Endodermal cell (in vitro differentiated cells): Measurements from ENCODE around the gene ABCC12. TPM values are rescaled to one million over a fixed set of nuclear protein-coding genes. Genes with fewer than 3 reads are reported as not detected.

Experiments
- DNase-seq: peaks from one replicate; pipeline ENCODE4 v3.0.0-alpha.2; 2017
- H3K27ac ChIP-seq: 2 replicates; pipeline ENCODE4 v1.5.1; 2013; ENCODE audit warnings: mild to moderate bottlenecking, low read depth, low read length, moderate library complexity
- H3K27me3 ChIP-seq: 2 replicates; pipeline ENCODE4 v1.6.1; 2013; ENCODE audit warnings: mild to moderate bottlenecking, low read length, moderate library complexity; ENCODE audit not compliant: insufficient read depth, control insufficient read depth, poor library complexity, severe bottlenecking
- H3K36me3 ChIP-seq: 2 replicates; pipeline ENCODE4 v1.7.0; 2013; ENCODE audit warnings: mild to moderate bottlenecking, low read length, moderate library complexity; ENCODE audit not compliant: control insufficient read depth, insufficient read depth
- H3K4me1 ChIP-seq: one replicate; pipeline ENCODE4 v1.7.0; 2013; ENCODE audit warnings: low read length; ENCODE audit not compliant: control insufficient read depth, insufficient read depth
- H3K4me3 ChIP-seq: 2 replicates; pipeline ENCODE4 v1.5.1; 2013; ENCODE audit warnings: mild to moderate bottlenecking, low read length, moderate library complexity
- H3K9ac ChIP-seq: 2 replicates; pipeline ENCODE4 v1.6.1; 2013; ENCODE audit warnings: mild to moderate bottlenecking, low read length, moderate library complexity; ENCODE audit not compliant: poor library complexity, severe bottlenecking; ENCODE audit errors: extremely low read depth
- H3K9me3 ChIP-seq: 2 replicates; pipeline ENCODE4 v1.6.1; 2013; ENCODE audit warnings: mild to moderate bottlenecking, low read length, moderate library complexity; ENCODE audit not compliant: control insufficient read depth
- H3K27ac Mint-ChIP-seq: 2 replicates; pipeline ENCODE4 v1.8.0; 2020; ENCODE audit warnings: mixed read lengths
- H3K27me3 Mint-ChIP-seq: 2 replicates; pipeline ENCODE4 v1.8.0; 2021; ENCODE audit warnings: mild to moderate bottlenecking, mixed read lengths; ENCODE audit not compliant: insufficient read depth
- H3K36me3 Mint-ChIP-seq: 2 replicates; pipeline ENCODE4 v1.8.0; 2020; ENCODE audit warnings: low read depth, mixed read lengths
- H3K4me1 Mint-ChIP-seq: 2 replicates; pipeline ENCODE4 v1.8.0; 2020; ENCODE audit warnings: mixed read lengths
- H3K4me3 Mint-ChIP-seq: 2 replicates; pipeline ENCODE4 v1.8.0; 2020; ENCODE audit warnings: mild to moderate bottlenecking, moderate library complexity, mixed read lengths
- H3K9me3 Mint-ChIP-seq: 2 replicates; pipeline ENCODE4 v1.8.0; 2020; ENCODE audit warnings: mild to moderate bottlenecking, mixed read lengths
- CTCF ChIP-seq: fragments of 200-600 bp; sonication (generic); conservative IDR thresholded peaks from 2 replicates; pipeline ENCODE4 v1.5.0; 2021; ENCODE audit warnings: antibody characterized with exemption, mild to moderate bottlenecking
- WGBS, 2 experiments: methylation state at CpG; one replicate each; pipeline versions ENCODE4 v1.1.5 to v1.1.7; 2013; ENCODE audit warnings: missing lambda C conversion rate in 2 of 2, mixed read lengths in 1 of 2; ENCODE audit not compliant: insufficient coverage in 1 of 2, insufficient read length in 1 of 2; 5-methylcytosine and 5-hydroxymethylcytosine counted together
- total RNA-seq, 2 donors: library from RNA; stranded (reverse); fragmentation: NEBNext Ultra II Directional in 1 of 2; extraction: Animal tissue kit (Norgen Biotek cat#: 25700) in 1 of 2; gene quantifications; 2 replicates in 1 of 2; 3 replicates in 1 of 2; pipeline ENCODE4 v1.2.1, GENCODE V29; 2021

The ABCC12 gene
- total RNA-seq, 2 donors from 2014 or later, result 0.35 to 1.2 TPM

DNA sequence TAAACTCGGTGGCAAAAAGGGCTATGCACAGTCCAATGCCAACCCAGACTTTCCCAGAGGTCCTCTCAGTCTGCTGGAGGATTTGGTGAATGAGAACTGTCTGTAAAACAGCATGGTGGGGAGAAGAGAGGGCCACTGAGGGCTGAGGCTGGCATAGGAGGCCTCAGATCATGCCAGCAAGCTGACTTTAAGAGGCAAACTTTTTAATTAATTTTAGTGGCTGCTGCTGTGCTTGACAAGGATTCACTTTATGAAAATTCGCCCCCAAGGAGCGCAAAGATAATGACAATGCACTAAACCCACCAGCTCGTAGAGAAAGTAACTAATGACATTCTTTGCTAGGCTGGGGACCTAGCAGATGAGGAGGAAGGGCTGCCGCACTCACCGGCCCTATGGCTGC, 15.0 kb downstream of the ABCC12 start:
- H3K4me3 Mint-ChIP-seq, result no peak overlapping the region

GRCh38 chr16:48139517-48139916, 16.3 kb downstream of the ABCC12 start:
- no peaks in the 10 kb centered on the region for H3K9me3 ChIP-seq
- no peaks in the 10 kb centered on the region for H3K9me3 Mint-ChIP-seq
- no peak for DNase-seq
- no peaks in the 10 kb centered on the region for H3K4me1 ChIP-seq
- no peaks in the 10 kb centered on the region for H3K27me3 ChIP-seq
- peaks cover 14% of the 10 kb centered on the region for H3K4me1 Mint-ChIP-seq
- no peaks in the 10 kb centered on the region for H3K27me3 Mint-ChIP-seq
- no peaks in the 10 kb centered on the region for H3K36me3 ChIP-seq
- no peaks in the 10 kb centered on the region for H3K36me3 Mint-ChIP-seq
- H3K27ac Mint-ChIP-seq, result no peak overlapping the region
- TF ChIP-seq CTCF, result no peak
- 86 to 100% methylated on average over 2 to 3 of the region's 3 CpGs for WGBS, 2 experiments
- H3K9ac ChIP-seq, result no peak overlapping the region
- no peak overlapping the region for H3K4me3 ChIP-seq
- no peak overlapping the region for H3K4me3 Mint-ChIP-seq
- H3K27ac ChIP-seq, result no peak overlapping the region

More for the DNA sequence above, 15.0 kb downstream of the ABCC12 start:
- no peaks in the 10 kb centered on the region for H3K9me3 Mint-ChIP-seq
- peaks cover 14% of the 10 kb centered on the region for H3K4me1 Mint-ChIP-seq
- WGBS, 2 experiments, result 90 to 97% methylated on average over 6 of the region's 6 CpGs
- H3K27me3 Mint-ChIP-seq, result no peaks in the 10 kb centered on the region
- H3K27ac Mint-ChIP-seq, result no peak overlapping the region
- no peaks in the 10 kb centered on the region for H3K36me3 Mint-ChIP-seq
- no peaks in the 10 kb centered on the region for H3K36me3 ChIP-seq
- H3K4me3 ChIP-seq, result no peak overlapping the region
- no peaks in the 10 kb centered on the region for H3K9me3 ChIP-seq
- no peaks in the 10 kb centered on the region for H3K27me3 ChIP-seq
- no peak for DNase-seq
- no peak overlapping the region for H3K27ac ChIP-seq
- TF ChIP-seq CTCF, result no peak
- H3K9ac ChIP-seq, result no peak overlapping the region
- no peaks in the 10 kb centered on the region for H3K4me1 ChIP-seq

- Mint-ChIP-seq H3K4me1 (peaks cover 20% of the 10 kb centered on the region), H3K9me3 (no peaks in the 10 kb centered on the region), H3K36me3 (no peaks in the 10 kb centered on the region), H3K27ac (no peak overlapping the region), H3K27me3 (no peaks in the 10 kb centered on the region), H3K4me3 (no peak overlapping the region)
- DNase-seq, result no peak
- H3K36me3 ChIP-seq, result no peaks in the 10 kb centered on the region
- 83 to 98% methylated on average over 1 to 2 of the region's 2 CpGs for WGBS, 2 experiments
- H3K9me3 ChIP-seq, result no peaks in the 10 kb centered on the region
- TF ChIP-seq CTCF, result no peak
- no peak overlapping the region for H3K9ac ChIP-seq
- no peaks in the 10 kb centered on the region for H3K27me3 ChIP-seq
- H3K27ac ChIP-seq, result no peak overlapping the region
- peaks cover 6% of the 10 kb centered on the region for H3K4me1 ChIP-seq
- H3K4me3 ChIP-seq, result no peak overlapping the region
Measured at GRCh38 chr16:48138543-48138942, 17.2 kb downstream of the ABCC12 start.
